K562 (cell line): ENCODE measurements around the gene RNU1-2. TPM values are rescaled to one million over a fixed set of nuclear protein-coding genes. Genes with fewer than 3 reads are reported as not detected.
A peak's percentile ranks its signal among the peaks of the same experiment; 100 is the strongest.
"Not testable (repeated sequence)": the region's sequence is repeated elsewhere in the genome, so short reads cannot be mapped to it uniquely, and the experiment has no call there.

Experiments
- ATAC-seq: fragments of 200-7000 bp; cut with Tn5 transposase; 3 replicates; pipeline ENCODE4 v1.9.1; 2020; ENCODE audit warnings: moderate library complexity
- BruUV-seq: library from RNA; stranded (reverse); fragments of 400-500 nt; replicated peaks from 2 replicates; lab custom pipeline; 2021; lab: Mats Ljungman, UMichigan
- CTCF ChIA-PET: fragments of 300-600 bp; formaldehyde crosslinking; extraction: SDS; loops from one replicate; lab custom pipeline; 2021; ENCODE audit warnings: low intra/inter-chr PET ratio; lab: Yijun Ruan, JAX
- POLR2A ChIA-PET: fragments of 300-600, 350-650 bp; sonication (Branson Sonifier 250); formaldehyde crosslinking; extraction: SDS; loops from one replicate; lab custom pipeline; 2021; ENCODE audit warnings: antibody characterized with exemption, inconsistent platforms; lab: Yijun Ruan, JAX
- DNase-seq, 4 experiments: peaks; one replicate each; pipeline versions ENCODE4 v3.0.0 to v3.0.0-alpha.2; 2011 to 2018; ENCODE audit warnings: low spot score in 3 of 4, mixed read lengths in 3 of 4; ENCODE audit errors: extremely low read depth in 1 of 4
- FAIRE-seq: peaks from 2 replicates; lab custom pipeline; 2011; peaks lifted over from hg19 to GRCh38; lab: Jason Lieb, UNC
- H2AFZ ChIP-seq: 2 replicates; pipeline ENCODE4 v1.6.0; 2011; ENCODE audit warnings: low read depth, low read length, control low read depth, inconsistent platforms
- H3K27ac ChIP-seq: fragments of 200-600 bp; 3 replicates; pipeline ENCODE4 v1.8.0; 2011; ENCODE audit warnings: low read depth, mild to moderate bottlenecking, control low read depth, inconsistent platforms, low read length, moderate library complexity, mixed read lengths; ENCODE audit errors: extremely low read depth
- H3K27me3 ChIP-seq, 2 experiments: fragments of 300-600 bp in 1 of 2; 2 replicates in 1 of 2; 3 replicates in 1 of 2; pipeline versions ENCODE4 v1.6.0 to v1.8.0; 2011; ENCODE audit warnings: inconsistent platforms in 2 of 2, low read length in 2 of 2, mild to moderate bottlenecking in 1 of 2, mixed read lengths in 1 of 2, moderate library complexity in 1 of 2; ENCODE audit not compliant: control insufficient read depth in 2 of 2, insufficient read depth in 2 of 2
- H3K36me3 ChIP-seq: fragments of 300-600 bp; 3 replicates; pipeline ENCODE4 v1.8.0; 2011; ENCODE audit warnings: mild to moderate bottlenecking, low read length, inconsistent platforms; ENCODE audit not compliant: control insufficient read depth, insufficient read depth
- H3K4me1 ChIP-seq, 2 experiments: fragments of 200-600 bp in 1 of 2; replicated peaks in 1 of 2; 2 replicates in 1 of 2; 3 replicates in 1 of 2; pipeline versions ENCODE4 v1.5.1 to v1.8.0; 2011; ENCODE audit warnings: inconsistent platforms in 2 of 2, low read length in 2 of 2, mild to moderate bottlenecking in 1 of 2, mixed read lengths in 1 of 2, moderate library complexity in 1 of 2; ENCODE audit not compliant: control insufficient read depth in 2 of 2, insufficient read depth in 2 of 2
- H3K4me2 ChIP-seq: 2 replicates; pipeline ENCODE4 v1.6.1; 2011; ENCODE audit warnings: low read length, control low read depth, inconsistent platforms, mixed read lengths; ENCODE audit not compliant: insufficient read depth
- H3K4me3 ChIP-seq: fragments of 200-600 bp; sonication (generic), shearing (Covaris generic); 2 replicates; pipeline ENCODE4 v1.5.1; 2016; ENCODE audit warnings: control low read depth, inconsistent platforms
- H3K79me2 ChIP-seq: fragments of 200-600 bp; 3 replicates; pipeline ENCODE4 v1.8.0; 2011; ENCODE audit warnings: low read length, inconsistent platforms; ENCODE audit not compliant: control insufficient read depth, insufficient read depth
- H3K9ac ChIP-seq, 2 experiments: 2 replicates each; pipeline versions ENCODE4 v1.6.0 to v1.6.1; 2011; ENCODE audit warnings: low read depth in 2 of 2, low read length in 2 of 2, control low read depth in 1 of 2, inconsistent platforms in 1 of 2, mild to moderate bottlenecking in 1 of 2, mixed read lengths in 1 of 2; ENCODE audit not compliant: insufficient read depth in 1 of 2
- H3K9me1 ChIP-seq: one replicate; pipeline ENCODE4 v1.6.0; 2011; ENCODE audit warnings: inconsistent platforms, mild to moderate bottlenecking, low read length, moderate library complexity; ENCODE audit not compliant: control insufficient read depth, insufficient read depth
- H3K9me3 ChIP-seq: replicated peaks from 2 replicates; pipeline ENCODE4 v1.5.1; 2011; ENCODE audit warnings: low read depth, low read length, inconsistent platforms; ENCODE audit not compliant: control insufficient read depth, insufficient read depth
- H4K20me1 ChIP-seq: replicated peaks from 2 replicates; pipeline ENCODE4 v1.6.1; 2011; ENCODE audit warnings: low read length, inconsistent platforms, mixed read lengths; ENCODE audit not compliant: control insufficient read depth, insufficient read depth
- RHOXF2B ChIP-seq: fragments of 250-450 bp; sonication (Bioruptor Pico); conservative IDR thresholded peaks from 2 replicates; pipeline ENCODE4 v1.5.1; 2021
- ZNF121 ChIP-seq: sonication (generic); formaldehyde crosslinking; conservative IDR thresholded peaks from 2 replicates; pipeline ENCODE4 v1.8.0; 2022; ENCODE audit warnings: missing genetic modification reagents
- WGBS: fragments of 100-300 bp; shearing (Covaris generic); methylation state at CpG from one replicate; pipeline ENCODE4 v1.1.6; 2016; ENCODE audit warnings: low coverage, mixed read lengths; ENCODE audit not compliant: insufficient coverage; ENCODE audit errors: missing lambda C conversion rate; 5-methylcytosine and 5-hydroxymethylcytosine counted together
- in situ Hi-C: fragments of 300-500 bp; cut with MboI; formaldehyde crosslinking; loops from 4 replicates; pipeline ENCODE4 v1.15.0; 2018; ENCODE audit warnings: inconsistent platforms, mixed read lengths
- intact Hi-C: fragments of 100-400 bp; cut with micrococcal nuclease; formaldehyde crosslinking; loops from 2 replicates; pipeline ENCODE4 v1.14.2; 2022
- polyA plus RNA-seq, 8 experiments: library from polyadenylated mRNA; depleted of rRNA in 4 of 8; stranded (reverse) in 5 of 8; unstranded in 3 of 8; fragments of >200 nt; fragmentation: Nextera tagmentation in 2 of 8; fragmentation: Illumina TruSeq in 1 of 8; extraction: Ambion mirVana in 2 of 8; extraction: Trizol in 1 of 8; gene quantifications; 2 replicates each; pipeline versions ENCODE4 v1.2.1 to v1.2.3, GENCODE V29; 2011 to 2014; ENCODE audit warnings: inconsistent platforms in 1 of 8, missing spikeins in 1 of 8
- total RNA-seq, 7 experiments: library from RNA; depleted of rRNA in 6 of 7; stranded (reverse); fragments of >200 nt in 6 of 7; fragmentation: Illumina TruSeq in 2 of 7; extraction: Trizol in 2 of 7; gene quantifications; 2 replicates each; pipeline versions ENCODE4 v1.2.1 to v1.2.3, GENCODE V29; 2011 to 2021; ENCODE audit warnings: low replicate concordance in 1 of 7

The RNU1-2 gene
- total and polyA plus RNA-seq, 9 of the 15 experiments (the other 6 are each of a cell fraction or from before 2014, with no cell fraction given): under 0.01 to 32,823 (median 2,538) TPM; not detected in 4

DNA sequence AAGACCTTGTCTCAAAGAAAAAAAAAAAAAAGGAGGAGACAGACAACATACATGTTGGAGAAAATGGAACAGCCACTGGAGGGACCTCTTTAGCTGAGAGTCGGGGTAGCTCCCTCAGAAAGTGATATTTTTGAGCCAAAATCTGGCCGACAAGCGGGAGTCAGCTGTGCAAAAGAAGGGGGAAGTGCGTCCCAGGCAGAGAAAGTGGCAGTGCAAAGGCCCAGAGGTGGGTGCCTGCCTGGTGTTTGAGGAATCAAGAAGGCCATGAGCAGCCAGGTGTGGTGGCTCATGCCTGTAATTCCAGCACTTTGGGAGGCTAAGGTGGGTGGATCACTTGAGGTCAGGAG is 19.8 kb downstream of the RNU1-2 start (continued):
- no peak for TF ChIP-seq RHOXF2B
- TF ChIP-seq, all 486 proteins: peak for 7

DNA sequence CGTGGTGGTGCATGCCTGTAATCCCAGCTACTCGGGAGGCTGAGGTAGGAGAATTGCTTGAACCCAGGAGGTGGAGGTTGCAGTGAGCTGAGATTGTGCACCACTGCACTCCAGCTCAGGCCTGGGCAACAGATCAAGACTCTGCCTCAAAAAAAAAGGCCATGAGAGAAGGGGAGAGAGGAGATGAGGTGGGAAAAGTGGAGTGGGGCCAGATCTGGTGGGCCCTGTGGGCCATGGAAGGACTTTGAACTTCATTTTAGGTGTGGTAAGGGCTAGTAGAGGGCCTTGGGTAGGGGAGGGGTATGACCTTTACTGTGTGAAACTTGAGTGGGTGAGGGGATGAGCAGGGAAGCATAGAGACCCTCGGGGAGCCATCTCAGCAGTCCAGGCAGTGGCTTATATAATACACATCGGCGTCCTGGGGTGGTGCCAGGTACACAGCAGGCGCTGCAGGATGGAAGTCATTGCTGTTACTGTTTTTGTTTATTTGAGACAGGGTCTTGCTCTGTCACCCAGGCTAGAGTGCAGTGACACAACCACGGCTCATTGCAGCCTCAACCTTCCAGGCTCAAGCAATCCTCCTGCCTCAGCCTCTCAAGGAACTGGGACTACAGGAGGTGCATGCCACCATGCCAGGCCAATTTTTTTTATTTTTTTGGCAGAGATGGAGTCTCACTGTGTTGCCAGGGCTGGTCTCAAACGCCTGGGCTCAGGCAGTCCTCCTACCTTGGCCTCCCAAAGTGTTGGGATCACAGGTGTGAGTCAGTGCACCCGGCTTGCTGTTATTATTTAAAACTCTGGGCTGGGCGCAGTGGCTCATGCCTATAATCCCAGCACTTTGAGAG is 20.5 kb downstream of the RNU1-2 start:
- not testable (repeated sequence) for BruUV-seq
- in situ Hi-C loops: loop anchor here (25.0 kb wide), 1 partner anchor 304 kb away; the partner anchor contains the start of gene NBPF1

More for the DNA sequence above, 20.5 kb downstream of the RNU1-2 start:
- H3K9me1 ChIP-seq, H3K4me2 ChIP-seq, H3K27me3 ChIP-seq, intact Hi-C loops, H3K79me2 ChIP-seq, FAIRE-seq, H3K9ac ChIP-seq, H3K27ac ChIP-seq, ATAC-seq, DNase-seq, H3K36me3 ChIP-seq, H3K4me3 ChIP-seq, H4K20me1 ChIP-seq, H2AFZ ChIP-seq, H3K9me3 ChIP-seq: not testable (repeated sequence)
- WGBS: 46% methylated on average over 10 of the region's 10 CpGs
- CTCF ChIA-PET: interaction anchor here (0.6 kb wide), 1 partner anchor 128 kb away, joined by 3 read pairs; no protein-coding TSS in a partner anchor
- POLR2A ChIA-PET: interaction anchor here (1.1 to 3.4 kb wide), 2 partner anchors 11 to 22 kb away, joined by 4 to 33 read pairs; no protein-coding TSS in a partner anchor
- H3K4me1 ChIP-seq: peaks cover 3 to 21% of the 10 kb centered on the region in 2 experiments; a peak in 4 of 5 replicates
- 0 out of 2 replicates have a peak, but pooled peaks have one; percentile 3 for TF ChIP-seq ZNF121 (CRISPR knock-in tag)
